Measurements from ENCODE around the gene PTPN20. TPM values are rescaled to one million over a fixed set of nuclear protein-coding genes. Genes with fewer than 3 reads are reported as not detected.
"Not testable (repeated sequence)": the region's sequence is repeated elsewhere in the genome, so short reads cannot be mapped to it uniquely, and the experiment has no call there.

PTPN20 gene
- total RNA-seq, 4 donors from 2014 or later: 1.7 to 10.9 (median 7.7) TPM

DNA sequence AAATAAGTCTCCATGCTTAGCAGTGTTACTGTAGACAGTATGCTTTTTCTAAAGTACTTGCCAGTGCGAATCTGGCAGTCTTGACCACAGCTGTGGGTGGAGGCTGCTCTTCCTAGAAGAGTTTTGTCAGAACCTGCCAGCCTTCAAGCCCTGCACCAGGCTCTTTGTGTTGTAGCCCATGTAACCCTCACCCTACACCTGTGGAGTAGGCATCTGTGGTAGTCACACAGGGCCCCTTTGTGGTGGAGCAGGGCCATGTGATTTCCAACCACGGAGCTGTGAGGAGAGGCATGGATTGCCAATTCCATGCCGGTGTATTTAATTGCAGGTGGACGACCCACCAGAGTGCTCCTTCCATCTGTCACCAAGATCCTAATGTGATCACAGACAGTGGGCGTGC is 7.4 kb upstream of the PTPN20 start:
- H3K27me3 ChIP-seq; H3K9me3 ChIP-seq; H3K4me3 ChIP-seq (replicated peaks in 1 of 3); H3K27ac ChIP-seq; H3K4me1 ChIP-seq; intact Hi-C loops (cut with DNase I); H3K36me3 ChIP-seq; DNase-seq: not testable (repeated sequence)
- no CpG with 5 or more reads among the region's 5 CpGs for WGBS, 2 donors

DNA sequence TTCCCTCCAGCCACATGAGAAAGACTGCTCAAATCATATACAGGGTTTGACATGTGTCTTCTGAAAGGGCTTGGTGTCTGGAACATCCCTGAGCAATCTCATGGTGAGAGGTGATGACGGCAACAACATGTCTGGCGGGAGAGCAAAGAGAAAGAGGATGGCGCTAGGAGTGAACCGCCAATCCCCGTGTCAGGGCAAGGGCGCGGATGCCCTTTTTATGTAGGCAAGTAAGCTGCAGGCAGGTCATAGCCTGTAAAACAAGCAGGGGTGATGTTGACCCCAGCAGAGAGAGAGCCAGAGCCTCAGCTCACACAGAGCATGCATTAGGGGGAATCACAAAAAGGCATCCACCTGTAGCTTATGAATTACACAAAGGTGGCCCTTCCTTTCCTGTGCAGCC is 4.9 kb upstream of the PTPN20 start:
- DNase-seq; H3K9me3 ChIP-seq; H3K4me3 ChIP-seq (replicated peaks in 1 of 3); H3K27me3 ChIP-seq; intact Hi-C loops (cut with DNase I); H3K36me3 ChIP-seq; H3K27ac ChIP-seq; H3K4me1 ChIP-seq: not testable (repeated sequence)
- WGBS, 2 donors: no CpG with 5 or more reads among the region's 7 CpGs

DNA sequence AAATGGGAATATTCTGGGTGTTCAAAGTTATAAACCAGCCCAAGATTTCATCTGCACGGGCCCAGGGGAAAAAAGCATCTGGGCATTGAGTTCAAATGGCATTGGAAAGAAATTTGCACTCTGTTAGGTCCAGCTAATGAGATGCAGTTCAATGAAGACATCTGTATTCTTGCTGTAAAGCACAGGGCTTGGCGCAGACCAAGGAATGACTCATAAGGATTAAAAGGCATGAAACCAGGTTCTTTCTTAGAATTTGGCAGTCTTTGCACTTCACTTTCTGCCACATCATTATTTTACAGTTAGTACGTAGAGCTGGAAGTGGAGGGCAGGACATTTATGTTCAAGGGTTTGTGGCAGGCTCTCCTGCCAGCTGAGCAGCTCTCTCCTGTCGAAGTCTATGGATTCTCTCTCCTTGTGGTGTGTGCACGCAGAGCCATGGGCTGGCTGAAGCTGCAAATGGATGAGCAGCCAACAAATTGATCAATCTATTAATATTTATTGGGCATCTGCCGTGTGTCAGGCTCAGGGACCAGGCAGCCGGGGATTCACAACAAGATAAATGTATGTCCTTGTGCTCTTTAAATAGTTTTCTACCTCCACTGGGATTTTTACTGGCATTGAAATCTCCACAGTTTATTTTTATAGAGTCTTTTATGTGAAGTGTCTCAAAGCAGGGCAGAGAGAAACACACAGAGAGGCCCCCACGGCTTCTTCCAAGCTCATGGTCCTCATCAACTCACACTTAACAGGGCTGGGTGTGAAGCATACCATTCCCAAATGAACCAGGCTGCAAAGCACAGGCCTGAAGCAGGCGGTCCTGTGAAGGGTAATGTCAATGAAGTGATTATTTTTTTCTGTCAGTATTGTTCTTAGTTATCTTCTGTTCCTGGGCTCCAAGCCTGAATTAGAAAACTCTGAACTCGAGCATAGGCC is 3.8 kb upstream of the PTPN20 start:
- H3K27me3 ChIP-seq; H3K36me3 ChIP-seq; intact Hi-C loops (cut with DNase I); H3K9me3 ChIP-seq; H3K4me1 ChIP-seq; H3K27ac ChIP-seq; H3K4me3 ChIP-seq (replicated peaks in 1 of 3); DNase-seq: not testable (repeated sequence)
- 43% methylated on average over 1 of the region's 10 CpGs; no CpG with 5 or more reads in 1 of the 2 donors for WGBS, 2 donors

DNA sequence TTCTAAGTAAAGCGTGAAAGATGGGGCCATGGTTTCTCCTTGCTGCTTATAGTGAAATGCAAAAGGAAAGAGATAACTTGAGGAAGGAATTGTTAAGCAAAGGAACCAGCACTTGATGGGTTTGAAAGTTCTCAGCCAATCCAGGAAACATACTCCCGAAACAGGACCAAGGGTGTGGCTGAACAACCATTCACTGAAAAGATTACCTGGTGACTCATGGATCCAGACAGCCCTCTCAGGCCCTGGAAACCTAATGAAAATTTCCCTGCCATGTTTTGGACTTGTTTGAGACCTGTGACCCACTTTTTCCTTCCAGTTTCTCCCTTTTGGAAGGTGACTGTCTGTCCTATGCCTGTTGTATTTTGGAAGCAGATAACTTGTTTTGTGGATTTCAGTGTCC is 11.3 kb downstream of the PTPN20 start:
- H3K36me3 ChIP-seq; H3K4me1 ChIP-seq; H3K27ac ChIP-seq; intact Hi-C loops (cut with DNase I); H3K9me3 ChIP-seq; H3K27me3 ChIP-seq; H3K4me3 ChIP-seq (replicated peaks in 1 of 3); DNase-seq: not testable (repeated sequence)
- 89% methylated on average over 1 of the region's 2 CpGs; no CpG with 5 or more reads in 1 of the 2 donors for WGBS, 2 donors

DNA sequence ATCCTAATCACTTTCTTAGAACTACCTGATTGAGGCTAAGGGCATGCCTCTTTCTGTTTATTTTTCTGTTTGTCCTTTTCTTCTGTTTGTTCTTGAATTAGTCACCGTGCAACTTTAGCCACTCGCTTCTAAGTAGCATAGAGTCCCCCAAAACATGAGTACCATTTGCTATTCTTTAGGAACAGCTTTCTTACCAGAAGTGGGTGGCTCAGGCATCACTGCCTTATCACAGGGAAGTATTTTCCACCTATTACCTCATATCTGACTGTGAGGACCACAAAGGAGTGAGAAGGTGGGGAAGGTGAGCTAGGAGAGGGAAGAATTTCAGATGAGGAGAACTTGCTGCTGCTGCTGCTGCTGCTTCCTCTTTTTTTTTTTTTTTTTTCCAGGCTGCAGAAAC is 13.9 kb downstream of the PTPN20 start:
- H3K4me1 ChIP-seq; H3K9me3 ChIP-seq; H3K4me3 ChIP-seq (replicated peaks in 1 of 3); H3K27ac ChIP-seq; H3K27me3 ChIP-seq; intact Hi-C loops (cut with DNase I); DNase-seq; H3K36me3 ChIP-seq: not testable (repeated sequence)
- no CpG with 5 or more reads among the region's 2 CpGs for WGBS, 2 donors

DNA sequence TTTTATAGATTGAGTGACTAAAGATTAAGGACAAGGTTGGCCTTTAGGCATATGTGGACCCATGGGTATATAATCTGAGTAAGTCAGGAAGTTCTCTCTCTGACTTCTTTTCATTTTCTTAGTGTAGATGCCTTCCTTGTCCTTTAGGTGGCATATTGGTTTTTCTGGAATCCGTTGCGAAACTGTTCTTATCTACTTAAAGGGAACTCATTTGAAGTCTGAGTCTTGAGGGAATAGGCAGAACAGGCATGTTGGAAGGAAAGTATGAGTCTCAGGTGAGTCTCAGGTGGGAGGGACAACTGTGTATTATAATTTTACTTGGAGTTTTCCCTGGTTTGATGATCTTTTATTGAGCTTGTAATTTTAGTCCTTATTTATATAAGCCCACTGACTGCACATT is 14.6 kb downstream of the PTPN20 start:
- H3K27ac ChIP-seq; H3K4me1 ChIP-seq; H3K27me3 ChIP-seq; DNase-seq; H3K4me3 ChIP-seq (replicated peaks in 1 of 3); H3K9me3 ChIP-seq; intact Hi-C loops (cut with DNase I); H3K36me3 ChIP-seq: not testable (repeated sequence)
- TF ChIP-seq, protein P1, sequence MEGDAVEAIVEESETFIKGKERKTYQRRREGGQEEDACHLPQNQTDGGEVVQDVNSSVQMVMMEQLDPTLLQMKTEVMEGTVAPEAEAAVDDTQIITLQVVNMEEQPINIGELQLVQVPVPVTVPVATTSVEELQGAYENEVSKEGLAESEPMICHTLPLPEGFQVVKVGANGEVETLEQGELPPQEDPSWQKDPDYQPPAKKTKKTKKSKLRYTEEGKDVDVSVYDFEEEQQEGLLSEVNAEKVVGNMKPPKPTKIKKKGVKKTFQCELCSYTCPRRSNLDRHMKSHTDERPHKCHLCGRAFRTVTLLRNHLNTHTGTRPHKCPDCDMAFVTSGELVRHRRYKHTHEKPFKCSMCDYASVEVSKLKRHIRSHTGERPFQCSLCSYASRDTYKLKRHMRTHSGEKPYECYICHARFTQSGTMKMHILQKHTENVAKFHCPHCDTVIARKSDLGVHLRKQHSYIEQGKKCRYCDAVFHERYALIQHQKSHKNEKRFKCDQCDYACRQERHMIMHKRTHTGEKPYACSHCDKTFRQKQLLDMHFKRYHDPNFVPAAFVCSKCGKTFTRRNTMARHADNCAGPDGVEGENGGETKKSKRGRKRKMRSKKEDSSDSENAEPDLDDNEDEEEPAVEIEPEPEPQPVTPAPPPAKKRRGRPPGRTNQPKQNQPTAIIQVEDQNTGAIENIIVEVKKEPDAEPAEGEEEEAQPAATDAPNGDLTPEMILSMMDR (IDR thresholded peaks at IDR 0.05): peak in 1 of 6 experiments; percentile 31
- WGBS, 2 donors: 5 to 11% methylated on average over 2 of the region's 2 CpGs

DNA sequence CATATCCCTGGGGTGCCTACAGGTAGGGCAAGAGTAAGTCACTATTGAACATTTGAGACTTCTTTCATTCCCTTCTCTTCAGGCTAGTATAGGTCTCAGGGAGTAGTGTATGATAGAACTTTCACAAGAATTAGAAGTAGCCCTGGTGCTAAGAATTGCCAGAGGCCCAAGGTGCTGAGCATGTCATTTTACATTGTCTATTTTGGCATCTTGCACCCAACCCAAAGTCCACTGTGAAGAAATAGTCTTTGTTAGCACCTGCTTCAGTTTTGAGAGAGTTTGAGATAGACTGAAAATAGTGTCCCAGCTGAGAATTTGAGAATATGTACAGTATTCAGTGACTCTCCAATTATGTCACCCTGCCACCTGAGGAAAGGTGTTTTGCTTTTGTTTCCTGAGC is 17.6 kb downstream of the PTPN20 start:
- H3K36me3 ChIP-seq; H3K4me1 ChIP-seq; H3K4me3 ChIP-seq (replicated peaks in 1 of 3); H3K9me3 ChIP-seq; H3K27ac ChIP-seq; intact Hi-C loops (cut with DNase I); DNase-seq; H3K27me3 ChIP-seq: not testable (repeated sequence)

DNA sequence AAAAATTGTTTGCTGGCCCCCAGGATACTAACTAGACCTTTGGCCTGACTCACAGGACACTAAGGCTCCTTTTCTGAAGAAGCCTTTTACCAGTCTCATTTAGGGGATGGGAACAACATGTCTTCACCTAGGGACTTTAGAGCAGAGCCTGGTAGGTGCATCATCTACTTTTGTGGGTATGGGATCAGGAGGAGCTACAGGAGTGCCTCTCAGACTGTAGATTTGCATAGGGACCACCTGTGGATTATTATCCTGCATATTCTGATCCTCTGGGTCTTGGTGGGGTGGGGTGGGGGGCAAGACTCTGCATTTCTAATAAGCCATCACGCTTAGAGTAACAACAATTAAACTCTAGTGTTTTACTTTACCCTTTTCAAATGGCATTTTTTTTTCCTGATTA is 21.2 kb downstream of the PTPN20 start:
- H3K27ac ChIP-seq; intact Hi-C loops (cut with DNase I); DNase-seq; H3K4me1 ChIP-seq; H3K4me3 ChIP-seq (replicated peaks in 1 of 3); H3K9me3 ChIP-seq; H3K27me3 ChIP-seq; H3K36me3 ChIP-seq: not testable (repeated sequence)
- WGBS, 2 donors: 90 to 94% methylated on average over 1 of the region's 1 CpG

DNA sequence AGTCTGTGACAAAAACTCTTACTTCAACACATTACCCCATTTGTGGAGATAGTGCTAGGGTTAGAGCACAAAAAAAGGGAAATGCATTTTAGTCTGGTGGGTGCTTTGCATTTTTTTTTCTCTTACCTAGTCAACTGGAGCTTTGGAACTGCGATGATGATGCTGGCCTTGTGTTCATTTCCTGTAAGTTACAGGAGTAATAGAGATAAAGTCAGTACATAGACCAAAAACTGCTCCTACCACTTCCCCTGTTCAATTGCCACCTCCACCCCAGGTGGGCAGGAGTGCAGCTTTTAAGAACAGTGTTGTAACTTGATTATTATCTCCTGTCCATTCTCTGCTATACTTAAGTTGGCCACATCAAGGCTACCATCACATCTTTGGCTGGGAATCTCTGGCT is 29.9 kb downstream of the PTPN20 start:
- H3K4me3 ChIP-seq (replicated peaks in 1 of 3); intact Hi-C loops (cut with DNase I); DNase-seq; H3K27ac ChIP-seq; H3K4me1 ChIP-seq; H3K27me3 ChIP-seq; H3K36me3 ChIP-seq; H3K9me3 ChIP-seq: not testable (repeated sequence)
- WGBS, 2 donors: 100% methylated on average over 1 of the region's 1 CpG; no CpG with 5 or more reads in 1 of the 2 donors

DNA sequence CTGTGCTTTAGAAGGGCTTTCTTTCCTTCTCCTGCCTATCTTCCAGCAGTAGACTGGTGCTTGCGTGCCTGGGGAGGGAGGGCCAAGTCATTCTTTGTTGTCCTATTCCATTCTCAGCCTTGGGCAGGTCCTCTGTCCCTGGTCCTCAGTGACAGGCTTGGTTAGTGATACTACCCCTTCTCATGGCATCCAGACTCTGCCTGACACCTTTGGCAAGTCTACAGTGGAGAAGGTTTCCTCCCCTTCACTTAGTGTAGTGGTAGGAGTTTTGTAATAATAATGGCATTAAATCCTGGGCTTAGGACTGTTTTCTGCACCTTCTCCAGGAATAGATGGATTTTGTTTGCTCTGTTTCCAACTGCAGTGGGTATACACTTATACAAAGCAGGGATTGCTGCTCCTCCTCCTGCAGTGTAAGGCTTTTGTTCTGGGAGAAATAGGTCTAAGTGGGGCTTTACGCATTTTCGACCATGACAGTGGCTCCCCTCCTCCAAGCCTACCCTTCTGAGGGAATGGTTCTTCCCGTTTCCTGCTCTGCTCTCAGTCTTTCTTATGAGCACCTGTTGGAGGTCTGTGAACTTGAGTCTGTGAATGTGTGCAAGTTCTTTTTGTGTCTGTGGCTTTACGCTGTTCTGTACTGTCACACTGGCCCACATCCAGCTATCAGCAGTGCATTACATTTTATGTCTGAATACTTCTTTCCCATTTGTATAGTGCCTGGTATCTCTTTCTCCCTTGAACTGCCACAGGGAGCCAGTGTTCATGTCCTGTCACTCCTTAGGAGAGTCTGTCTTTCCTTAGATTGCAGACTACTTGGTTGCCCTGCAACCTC is 37.7 kb downstream of the PTPN20 start:
- H3K4me1 ChIP-seq; H3K9me3 ChIP-seq; DNase-seq; H3K36me3 ChIP-seq; intact Hi-C loops (cut with DNase I); H3K27ac ChIP-seq; H3K27me3 ChIP-seq; H3K4me3 ChIP-seq (replicated peaks in 1 of 3): not testable (repeated sequence)
- WGBS, 2 donors: 36 to 71% methylated on average over 2 to 3 of the region's 5 CpGs

DNA sequence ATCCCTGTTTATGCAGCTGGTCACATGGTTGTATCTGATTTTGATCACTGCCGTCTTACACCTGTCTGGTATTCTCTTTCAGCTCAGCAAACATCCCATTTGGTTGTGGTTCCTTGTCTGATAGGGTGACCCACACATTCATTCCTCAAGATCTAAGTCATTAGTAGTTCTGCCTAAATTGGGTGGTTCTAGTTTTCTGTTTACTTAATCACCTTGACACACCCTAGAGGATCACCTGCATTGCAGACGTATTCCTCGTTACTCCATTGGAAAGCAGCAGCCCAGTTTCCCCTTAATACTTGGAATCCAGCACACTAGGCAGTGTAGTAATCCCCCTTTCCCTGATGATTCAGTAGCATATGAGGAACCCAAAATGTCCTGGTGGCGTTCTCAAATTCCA is 41.3 kb downstream of the PTPN20 start:
- H3K4me1 ChIP-seq; H3K9me3 ChIP-seq; H3K36me3 ChIP-seq; H3K27me3 ChIP-seq; H3K4me3 ChIP-seq (replicated peaks in 1 of 3); DNase-seq; H3K27ac ChIP-seq; intact Hi-C loops (cut with DNase I): not testable (repeated sequence)
- 83 to 100% methylated on average over 3 to 4 of the region's 4 CpGs for WGBS, 2 donors

DNA sequence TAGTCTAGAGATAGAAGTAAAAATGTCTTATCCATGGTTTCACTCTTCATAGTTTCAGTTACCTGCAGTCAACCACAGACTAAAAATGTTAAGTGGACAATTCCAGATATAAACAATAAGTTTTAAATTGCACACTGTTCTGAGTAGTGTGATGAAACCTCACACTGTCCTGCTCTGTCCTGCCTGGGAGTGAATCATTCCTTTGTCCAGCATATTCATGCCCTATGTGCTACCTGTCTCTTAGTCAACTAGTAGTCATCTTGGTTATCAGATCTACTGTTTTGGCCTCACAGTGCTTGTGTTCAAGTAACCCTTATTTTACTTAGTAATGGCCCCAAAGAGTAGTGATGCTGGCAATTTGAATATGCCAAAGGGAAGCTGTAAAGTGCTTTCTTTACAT is 49.5 kb downstream of the PTPN20 start:
- H3K4me3 ChIP-seq (replicated peaks in 1 of 3); DNase-seq; H3K27ac ChIP-seq; H3K36me3 ChIP-seq; intact Hi-C loops (cut with DNase I); H3K4me1 ChIP-seq; H3K27me3 ChIP-seq; H3K9me3 ChIP-seq: not testable (repeated sequence)
